ACC112 (cell line): ENCODE measurements around the gene AFF2.

ENCODE experiments used
- H2AFZ ChIP-seq: fragments of 200-600 bp; sonication (generic); one replicate; pipeline ENCODE4 v1.6.0; 2017; ENCODE audit warnings: antibody characterized with exemption, low read length; ENCODE audit not compliant: unreplicated experiment
- H3K27ac ChIP-seq: fragments of 200-600 bp; sonication (generic); 2 replicates; pipeline ENCODE4 v1.5.1; 2014; ENCODE audit warnings: low read depth, mild to moderate bottlenecking, antibody characterized with exemption, low read length, moderate library complexity
- H3K27me3 ChIP-seq: fragments of 200-600 bp; sonication (generic); 2 replicates; pipeline ENCODE4 v1.6.1; 2014; ENCODE audit warnings: mild to moderate bottlenecking, antibody characterized with exemption, low read length, moderate library complexity, mixed read lengths; ENCODE audit not compliant: insufficient read depth
- H3K36me3 ChIP-seq: fragments of 200-600 bp; sonication (generic); 2 replicates; pipeline ENCODE4 v1.6.1; 2016; ENCODE audit warnings: mild to moderate bottlenecking, antibody characterized with exemption, low read length, moderate library complexity, mixed read lengths; ENCODE audit not compliant: insufficient read depth
- H3K4me1 ChIP-seq: fragments of 200-600 bp; sonication (generic); one replicate; pipeline ENCODE4 v1.6.1; 2016; ENCODE audit warnings: low read length, mixed read lengths; ENCODE audit not compliant: insufficient read depth, unreplicated experiment, control insufficient read depth
- H3K4me3 ChIP-seq: fragments of 200-600 bp; sonication (generic); 2 replicates; pipeline ENCODE4 v1.5.1; 2014; ENCODE audit warnings: mild to moderate bottlenecking, low read depth, low read length
- H3K79me2 ChIP-seq: fragments of 200-600 bp; sonication (generic); one replicate; pipeline ENCODE4 v1.6.0; 2016; ENCODE audit warnings: low read length; ENCODE audit not compliant: control insufficient read depth, unreplicated experiment, insufficient read depth

Gene AFF2

GRCh38 chrX:148536961-148537360 lies 36.5 kb downstream of the AFF2 start:
- no peaks in the 10 kb centered on the region for H3K4me1 ChIP-seq
- H2AFZ ChIP-seq, result no peak overlapping the region
- no peaks in the 10 kb centered on the region for H3K27me3 ChIP-seq
- no peak overlapping the region for H3K27ac ChIP-seq
- no peak overlapping the region for H3K4me3 ChIP-seq
- no peaks in the 10 kb centered on the region for H3K79me2 ChIP-seq
- no peaks in the 10 kb centered on the region for H3K36me3 ChIP-seq

- Histone ChIP-seq H2AFZ (no peak overlapping the region), H3K4me3 (no peak overlapping the region)
Measured at GRCh38 chrX:148537556-148538182, 37.3 kb downstream of the AFF2 start.

DNA sequence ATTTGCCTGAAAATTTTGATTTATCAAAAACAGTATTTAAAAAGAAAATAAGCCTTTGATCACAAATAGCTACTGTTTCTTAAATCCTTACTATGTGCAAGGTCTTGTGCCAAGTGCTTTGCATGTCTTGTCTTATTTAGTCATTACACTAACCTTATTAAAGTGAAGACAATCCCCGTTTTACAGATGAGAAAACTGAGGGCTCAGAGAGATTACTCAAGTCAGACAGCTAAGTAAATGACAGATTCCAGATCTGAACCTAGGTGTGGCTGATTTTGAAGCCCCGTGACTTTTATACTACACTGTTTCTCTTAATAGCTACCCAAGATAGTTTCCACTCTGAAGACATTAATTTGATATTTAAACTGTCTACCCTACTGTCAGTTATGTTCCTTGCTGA lies 38.2 kb downstream of the AFF2 start:
- no peaks in the 10 kb centered on the region for H3K4me1 ChIP-seq

More at GRCh38 chrX:148537556-148538182, 37.3 kb downstream of the AFF2 start:
- Histone ChIP-seq H3K27ac (no peak overlapping the region), H3K4me1 (no peaks in the 10 kb centered on the region), H3K36me3 (no peaks in the 10 kb centered on the region), H3K27me3 (no peaks in the 10 kb centered on the region), H3K79me2 (no peaks in the 10 kb centered on the region)

DNA sequence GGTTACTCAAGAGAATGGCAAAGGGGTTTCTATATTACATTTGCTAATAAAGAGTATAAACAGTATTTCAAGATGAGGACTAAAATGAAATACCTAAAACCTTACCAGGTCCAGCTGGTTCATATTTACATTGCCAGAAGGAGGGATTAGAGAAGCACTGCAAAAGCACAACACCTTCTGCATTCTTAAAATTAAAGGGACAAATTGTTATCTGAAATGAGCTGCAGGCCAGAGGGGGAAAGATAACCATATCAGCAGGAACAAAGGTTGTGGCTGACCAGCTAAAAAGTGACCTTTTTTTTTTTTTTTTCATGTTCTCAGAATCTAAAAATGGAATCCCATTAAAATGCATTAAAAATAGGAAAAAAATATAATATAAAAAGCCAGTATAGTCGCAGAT lies 39.7 kb downstream of the AFF2 start:
- H3K36me3 ChIP-seq, result no peaks in the 10 kb centered on the region
- no peak overlapping the region for H2AFZ ChIP-seq
- H3K4me1 ChIP-seq, result no peaks in the 10 kb centered on the region
- no peaks in the 10 kb centered on the region for H3K27me3 ChIP-seq
- H3K4me3 ChIP-seq, result no peak overlapping the region
- H3K27ac ChIP-seq, result no peak overlapping the region
- H3K79me2 ChIP-seq, result no peaks in the 10 kb centered on the region

More for the DNA sequence above, 38.2 kb downstream of the AFF2 start:
- Histone ChIP-seq H3K27me3 (no peaks in the 10 kb centered on the region), H3K79me2 (no peaks in the 10 kb centered on the region), H3K4me3 (no peak overlapping the region), H2AFZ (no peak overlapping the region), H3K36me3 (no peaks in the 10 kb centered on the region), H3K27ac (no peak overlapping the region)

GRCh38 chrX:148540671-148541583 lies 40.5 kb downstream of the AFF2 start:
- no peak overlapping the region for H3K27ac ChIP-seq
- no peaks in the 10 kb centered on the region for H3K79me2 ChIP-seq

DNA sequence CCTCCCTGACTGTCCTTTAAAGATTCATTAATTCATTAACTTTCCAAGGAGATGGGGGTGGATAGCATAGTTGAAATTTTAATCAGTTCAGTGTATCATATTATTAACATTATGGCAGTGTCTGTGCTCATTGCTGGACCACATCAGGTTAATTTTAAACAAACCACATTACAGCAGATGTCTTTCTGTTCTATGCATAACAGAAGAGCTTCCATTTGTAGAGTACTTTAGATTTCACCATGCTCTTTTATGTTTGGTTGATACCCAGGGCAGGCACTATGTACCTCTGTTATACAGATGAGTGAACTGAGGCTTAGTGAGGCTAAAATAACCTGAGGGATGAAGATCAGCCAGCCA lies 41.1 kb downstream of the AFF2 start:
- no peaks in the 10 kb centered on the region for H3K79me2 ChIP-seq
- H3K4me1 ChIP-seq, result no peaks in the 10 kb centered on the region
- no peaks in the 10 kb centered on the region for H3K27me3 ChIP-seq
- H2AFZ ChIP-seq, result no peak overlapping the region
- H3K27ac ChIP-seq, result no peak overlapping the region
- no peaks in the 10 kb centered on the region for H3K36me3 ChIP-seq
- no peak overlapping the region for H3K4me3 ChIP-seq

More at GRCh38 chrX:148540671-148541583, 40.5 kb downstream of the AFF2 start:
- H3K4me3 ChIP-seq, result no peak overlapping the region
- H3K4me1 ChIP-seq, result no peaks in the 10 kb centered on the region
- no peak overlapping the region for H2AFZ ChIP-seq
- no peaks in the 10 kb centered on the region for H3K27me3 ChIP-seq
- no peaks in the 10 kb centered on the region for H3K36me3 ChIP-seq

DNA sequence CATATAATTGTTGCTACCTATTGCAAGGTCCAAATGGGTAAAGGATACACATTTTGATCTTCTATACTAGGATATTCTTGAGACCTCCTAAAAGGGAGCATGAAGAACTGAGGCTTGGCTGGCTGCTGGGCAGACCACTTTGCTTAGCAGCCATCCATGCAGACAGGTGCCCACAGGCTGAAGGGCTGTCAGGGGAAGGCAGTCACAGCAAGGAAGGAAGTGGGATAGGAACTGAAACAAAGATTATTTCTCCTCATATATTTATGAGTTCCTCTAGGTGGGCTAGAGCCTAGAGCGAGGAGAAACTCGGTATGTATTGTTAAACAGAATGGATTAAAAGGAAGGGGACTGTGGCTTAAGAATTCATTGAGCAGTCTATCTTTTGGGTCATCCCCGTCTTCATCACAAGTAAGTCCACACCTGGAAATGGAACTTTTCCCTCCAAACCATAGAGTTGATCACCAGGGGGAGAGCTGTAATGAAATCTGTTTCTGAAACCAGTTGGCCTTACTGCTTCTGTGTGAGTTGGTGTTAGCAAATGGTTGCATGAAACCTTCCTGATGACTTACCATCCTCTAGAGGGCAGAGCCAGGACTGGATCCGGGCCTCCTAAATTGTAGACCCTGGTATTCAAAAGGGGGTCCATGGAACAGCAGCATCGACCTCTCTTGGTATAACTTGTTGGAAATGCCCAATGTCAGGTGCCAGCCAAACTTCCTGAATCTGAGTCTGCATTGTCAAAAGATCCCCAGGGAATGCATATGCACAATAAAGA lies 42.3 kb downstream of the AFF2 start:
- Histone ChIP-seq H3K4me3 (no peak overlapping the region), H3K79me2 (no peaks in the 10 kb centered on the region), H3K4me1 (no peaks in the 10 kb centered on the region), H3K27me3 (no peaks in the 10 kb centered on the region), H3K36me3 (no peaks in the 10 kb centered on the region), H2AFZ (no peak overlapping the region), H3K27ac (no peak overlapping the region)

DNA sequence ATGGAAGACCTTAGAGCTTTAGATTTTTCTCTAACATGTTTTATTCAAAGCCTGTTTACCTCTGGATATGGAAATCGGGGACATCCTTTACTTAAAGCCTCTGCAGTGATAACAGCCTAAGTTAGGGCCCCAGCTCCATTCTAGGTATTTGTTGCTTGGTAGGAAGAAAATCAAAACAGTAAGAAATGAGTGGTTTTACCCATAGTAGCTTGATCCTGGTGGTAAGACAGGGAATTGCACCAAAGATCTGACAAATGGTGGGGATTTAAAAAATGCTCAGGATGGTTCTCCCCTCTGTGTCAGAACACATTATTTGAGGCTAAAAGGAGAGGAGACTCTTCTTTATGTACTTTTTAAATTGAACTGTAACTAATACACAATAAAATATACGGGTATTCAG lies 52.4 kb downstream of the AFF2 start:
- Histone ChIP-seq H2AFZ (no peak overlapping the region), H3K36me3 (no peaks in the 10 kb centered on the region), H3K4me1 (no peaks in the 10 kb centered on the region), H3K4me3 (no peak overlapping the region), H3K79me2 (no peaks in the 10 kb centered on the region), H3K27ac (no peak overlapping the region), H3K27me3 (no peaks in the 10 kb centered on the region)

GRCh38 chrX:148555101-148555500 lies 54.7 kb downstream of the AFF2 start:
- Histone ChIP-seq H3K36me3 (no peaks in the 10 kb centered on the region), H3K27ac (no peak overlapping the region), H3K27me3 (no peaks in the 10 kb centered on the region), H3K4me3 (no peak overlapping the region), H2AFZ (no peak overlapping the region), H3K4me1 (no peaks in the 10 kb centered on the region), H3K79me2 (no peaks in the 10 kb centered on the region)

- Histone ChIP-seq H3K27ac (no peak overlapping the region), H3K27me3 (no peaks in the 10 kb centered on the region), H3K36me3 (no peaks in the 10 kb centered on the region), H3K4me3 (no peak overlapping the region), H3K79me2 (no peaks in the 10 kb centered on the region), H2AFZ (no peak overlapping the region), H3K4me1 (no peaks in the 10 kb centered on the region)
Measured at GRCh38 chrX:148555571-148556243, 55.3 kb downstream of the AFF2 start.
